NOMO-1 (cell line): ENCODE measurements around the gene GDPD5.

ENCODE experiments used
- DNase-seq, 2 experiments: peaks; one replicate each; lab custom pipeline; 2025; ENCODE audit not compliant: unreplicated experiment in 2 of 2; lab: John Stamatoyannopoulos, UW

The GDPD5 gene, protein sequence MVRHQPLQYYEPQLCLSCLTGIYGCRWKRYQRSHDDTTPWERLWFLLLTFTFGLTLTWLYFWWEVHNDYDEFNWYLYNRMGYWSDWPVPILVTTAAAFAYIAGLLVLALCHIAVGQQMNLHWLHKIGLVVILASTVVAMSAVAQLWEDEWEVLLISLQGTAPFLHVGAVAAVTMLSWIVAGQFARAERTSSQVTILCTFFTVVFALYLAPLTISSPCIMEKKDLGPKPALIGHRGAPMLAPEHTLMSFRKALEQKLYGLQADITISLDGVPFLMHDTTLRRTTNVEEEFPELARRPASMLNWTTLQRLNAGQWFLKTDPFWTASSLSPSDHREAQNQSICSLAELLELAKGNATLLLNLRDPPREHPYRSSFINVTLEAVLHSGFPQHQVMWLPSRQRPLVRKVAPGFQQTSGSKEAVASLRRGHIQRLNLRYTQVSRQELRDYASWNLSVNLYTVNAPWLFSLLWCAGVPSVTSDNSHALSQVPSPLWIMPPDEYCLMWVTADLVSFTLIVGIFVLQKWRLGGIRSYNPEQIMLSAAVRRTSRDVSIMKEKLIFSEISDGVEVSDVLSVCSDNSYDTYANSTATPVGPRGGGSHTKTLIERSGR

DNA sequence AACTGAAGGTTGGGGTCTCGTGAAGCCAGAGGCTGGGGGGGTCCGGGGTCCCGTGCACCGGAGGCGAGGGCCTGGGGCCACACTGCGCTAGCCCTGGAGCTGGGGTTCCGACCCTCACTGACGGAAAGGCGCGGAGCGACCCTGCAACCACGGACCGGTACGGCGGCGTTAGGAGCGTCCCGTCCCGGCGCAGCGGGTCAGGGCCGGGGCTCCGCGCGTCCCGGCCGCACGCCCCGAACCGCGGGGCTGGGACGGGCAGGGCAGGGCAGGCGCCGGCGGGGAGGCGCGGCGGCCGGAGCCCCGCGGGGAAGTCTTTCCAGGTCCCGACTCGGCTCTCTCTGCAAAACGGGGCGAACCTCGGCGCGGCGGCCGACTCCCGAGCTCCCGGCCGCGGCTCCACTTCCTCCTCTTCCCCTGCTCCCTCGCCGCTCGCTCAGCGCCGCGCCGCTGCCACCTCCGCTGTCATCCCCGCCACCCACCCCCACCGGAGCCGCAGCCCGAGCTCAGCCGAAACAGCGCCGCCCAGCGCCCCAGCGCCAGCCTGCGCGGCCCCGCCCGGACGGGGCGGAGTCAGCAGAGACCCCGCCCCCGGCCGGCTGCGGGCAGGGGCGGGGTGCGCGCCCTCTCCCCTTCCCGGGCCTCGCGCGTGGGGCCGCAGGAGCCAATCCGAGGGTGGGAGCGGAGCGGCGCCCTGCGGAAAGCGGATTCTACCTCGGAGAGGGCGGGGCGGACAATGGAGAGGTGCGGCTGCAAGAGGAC lies at the start of gene GDPD5:
GDPD5 (minus strand) TSS at position 509 of the 759 bp plus-strand sequence. CDS start 48,206 bp downstream, outside the sequence.
- DNase-seq = peak; percentile 89 to 97

DNA sequence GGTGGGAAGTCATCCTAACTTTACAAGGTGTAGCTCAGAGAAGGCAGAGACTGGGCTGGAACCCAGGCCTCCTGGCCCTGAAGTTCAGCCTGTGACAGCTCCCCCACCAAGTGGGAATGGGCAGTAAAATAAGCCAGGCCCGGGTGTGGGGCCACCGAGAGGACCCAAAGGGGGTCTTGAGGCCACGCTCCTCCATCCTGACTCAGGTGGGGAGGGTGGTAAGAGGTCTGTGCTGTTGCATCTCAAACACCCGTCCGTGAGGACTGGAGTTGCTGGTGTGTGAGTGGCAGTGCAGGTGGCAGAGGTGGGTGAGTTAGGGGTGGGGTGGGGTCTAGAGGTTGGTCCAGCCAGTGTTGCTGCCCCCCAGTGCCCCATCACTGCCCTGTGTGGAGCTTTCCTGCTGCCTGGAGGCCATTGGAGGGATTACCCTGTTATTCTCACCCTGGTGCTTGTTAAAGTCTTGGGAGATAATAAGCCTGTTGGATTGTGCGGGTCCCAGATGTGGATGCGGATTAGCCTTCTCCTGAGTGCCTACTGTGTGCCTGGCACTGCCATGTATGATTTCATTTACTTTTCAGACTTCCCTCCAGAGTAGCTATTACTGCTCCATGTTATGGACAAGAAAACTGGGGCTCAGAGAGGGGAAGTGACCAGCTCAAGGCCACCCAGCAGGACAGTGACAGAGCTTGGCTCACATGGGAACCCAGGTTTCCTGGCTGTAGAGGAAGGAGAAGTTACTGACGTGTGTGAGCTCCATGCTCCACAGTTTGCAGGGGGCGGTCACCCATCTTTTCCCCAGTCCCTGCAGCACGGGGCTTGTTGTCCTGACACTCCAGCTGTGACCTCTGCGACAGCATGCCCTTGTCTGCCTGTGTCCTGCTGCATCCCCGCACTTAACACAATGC lies 49.2 kb upstream of the GDPD5 start:
- no peak for DNase-seq

DNA sequence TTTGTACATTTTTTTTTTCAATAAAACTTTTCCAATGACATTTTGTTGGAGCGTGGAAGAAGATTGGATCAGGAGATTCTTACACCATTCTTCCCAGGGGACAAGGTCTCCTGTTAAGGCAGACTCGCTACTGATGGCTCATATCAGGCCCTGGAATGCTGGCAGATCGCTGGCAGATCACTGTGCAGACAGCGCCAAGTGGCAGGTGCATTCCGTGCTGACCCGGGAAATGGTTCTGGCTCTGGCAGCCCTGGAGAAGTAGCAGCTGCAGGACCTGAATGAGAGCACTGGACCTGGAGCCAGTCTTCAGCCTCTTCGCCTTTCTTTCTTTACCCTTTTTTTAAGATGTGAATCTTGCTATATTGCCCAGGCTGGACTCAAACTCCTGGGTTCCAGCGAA lies 47.0 kb upstream of the GDPD5 start:
- DNase-seq = no peak

DNA sequence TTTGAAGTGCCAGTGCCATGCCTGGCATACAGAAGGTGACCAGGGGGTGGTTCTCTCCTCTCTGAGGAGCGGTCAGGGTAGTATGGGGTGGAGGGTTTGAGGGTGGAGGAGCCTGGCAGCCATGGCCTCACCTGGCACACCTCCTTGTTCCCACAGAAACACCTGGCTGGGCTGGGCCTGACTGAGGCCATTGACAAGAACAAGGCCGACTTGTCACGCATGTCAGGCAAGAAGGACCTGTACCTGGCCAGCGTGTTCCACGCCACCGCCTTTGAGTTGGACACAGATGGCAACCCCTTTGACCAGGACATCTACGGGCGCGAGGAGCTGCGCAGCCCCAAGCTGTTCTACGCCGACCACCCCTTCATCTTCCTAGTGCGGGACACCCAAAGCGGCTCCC lies 45.9 kb upstream of the GDPD5 start:
- DNase-seq = no peak

DNA sequence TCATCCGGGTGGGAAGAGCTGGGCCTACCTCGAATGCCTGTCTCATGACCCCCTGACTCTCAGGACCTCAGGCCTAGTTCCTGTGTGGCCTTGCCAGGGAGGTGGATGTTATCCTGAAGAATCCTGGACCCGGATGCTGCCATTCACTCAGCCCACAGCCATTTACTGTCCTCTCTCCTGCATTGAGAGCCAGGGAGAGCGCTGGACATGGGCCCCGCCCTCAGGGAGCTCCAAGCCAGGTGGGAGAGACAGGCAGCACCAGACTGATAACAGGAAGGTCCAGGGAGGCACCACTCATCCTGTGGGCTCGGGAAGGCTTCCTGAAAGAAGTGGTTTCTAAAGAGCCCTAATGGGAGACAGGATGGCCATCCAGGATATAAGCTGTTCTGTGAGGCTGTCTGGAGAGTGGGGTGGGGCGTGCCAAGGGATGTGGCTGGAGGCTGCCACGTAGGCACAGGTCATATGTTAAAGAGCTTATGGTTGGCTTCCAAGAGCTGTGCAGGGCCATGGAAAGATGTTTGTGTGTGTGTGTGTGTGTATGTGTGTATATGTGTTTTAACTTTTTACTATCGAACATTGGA lies 44.9 kb upstream of the GDPD5 start:
- DNase-seq = no peak

DNA sequence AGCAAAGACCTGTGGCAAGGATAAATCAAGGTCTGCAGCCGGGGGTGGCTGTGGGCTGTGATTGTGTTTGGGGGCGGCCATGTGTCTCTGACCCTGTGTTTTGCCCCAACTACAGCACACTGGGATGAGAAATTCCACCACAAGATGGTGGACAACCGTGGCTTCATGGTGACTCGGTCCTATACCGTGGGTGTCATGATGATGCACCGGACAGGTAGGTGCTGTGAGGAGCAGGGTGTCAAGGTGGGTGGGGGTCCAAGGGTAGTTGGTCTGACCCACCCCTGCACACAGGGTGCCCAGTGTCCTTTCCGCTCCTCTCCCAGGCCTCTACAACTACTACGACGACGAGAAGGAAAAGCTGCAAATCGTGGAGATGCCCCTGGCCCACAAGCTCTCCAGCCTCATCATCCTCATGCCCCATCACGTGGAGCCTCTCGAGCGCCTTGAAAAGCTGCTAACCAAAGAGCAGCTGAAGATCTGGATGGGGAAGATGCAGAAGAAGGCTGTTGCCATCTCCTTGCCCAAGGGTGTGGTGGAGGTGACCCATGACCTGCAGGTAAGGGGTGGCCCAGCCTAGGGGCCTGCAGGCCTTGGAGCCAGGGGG lies 43.0 kb upstream of the GDPD5 start:
- DNase-seq = no peak

DNA sequence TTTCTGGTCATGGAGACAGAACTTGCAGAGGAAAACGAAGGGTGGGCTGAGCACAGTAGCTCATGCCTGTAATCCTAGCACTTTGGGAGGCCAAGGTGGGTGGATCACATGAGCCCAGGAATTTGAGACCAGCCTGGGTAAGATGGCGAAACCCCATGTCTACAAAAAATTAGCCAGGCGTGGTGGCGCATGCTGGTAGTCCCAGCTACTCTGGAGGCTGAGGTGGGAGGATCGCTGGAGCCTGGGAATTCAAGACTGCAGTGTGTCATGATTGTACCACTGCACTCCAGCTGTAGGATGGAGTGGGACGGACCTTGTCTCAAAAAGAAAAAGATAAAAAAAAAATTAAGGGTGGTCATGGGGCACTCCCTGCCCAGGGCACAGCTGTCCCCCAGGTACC lies 42.2 kb upstream of the GDPD5 start:
- no peak for DNase-seq

DNA sequence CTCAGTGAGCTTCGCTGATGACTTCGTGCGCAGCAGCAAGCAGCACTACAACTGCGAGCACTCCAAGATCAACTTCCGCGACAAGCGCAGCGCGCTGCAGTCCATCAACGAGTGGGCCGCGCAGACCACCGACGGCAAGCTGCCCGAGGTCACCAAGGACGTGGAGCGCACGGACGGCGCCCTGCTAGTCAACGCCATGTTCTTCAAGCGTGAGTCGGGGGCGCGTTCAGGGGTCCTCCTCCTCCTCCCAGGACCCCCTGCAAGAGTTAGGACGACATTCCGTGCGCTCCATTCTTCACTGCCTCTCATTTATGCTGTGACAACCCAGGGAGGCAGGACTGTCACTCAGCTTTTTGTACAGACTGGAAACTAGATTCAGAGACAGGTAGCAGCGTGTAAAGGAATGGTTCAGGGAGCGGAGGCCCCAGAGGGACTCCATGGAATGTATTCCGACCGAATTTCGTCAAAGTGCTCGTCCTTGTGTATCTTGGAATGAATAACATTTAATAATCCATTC lies 41.1 kb upstream of the GDPD5 start:
- DNase-seq = no peak

DNA sequence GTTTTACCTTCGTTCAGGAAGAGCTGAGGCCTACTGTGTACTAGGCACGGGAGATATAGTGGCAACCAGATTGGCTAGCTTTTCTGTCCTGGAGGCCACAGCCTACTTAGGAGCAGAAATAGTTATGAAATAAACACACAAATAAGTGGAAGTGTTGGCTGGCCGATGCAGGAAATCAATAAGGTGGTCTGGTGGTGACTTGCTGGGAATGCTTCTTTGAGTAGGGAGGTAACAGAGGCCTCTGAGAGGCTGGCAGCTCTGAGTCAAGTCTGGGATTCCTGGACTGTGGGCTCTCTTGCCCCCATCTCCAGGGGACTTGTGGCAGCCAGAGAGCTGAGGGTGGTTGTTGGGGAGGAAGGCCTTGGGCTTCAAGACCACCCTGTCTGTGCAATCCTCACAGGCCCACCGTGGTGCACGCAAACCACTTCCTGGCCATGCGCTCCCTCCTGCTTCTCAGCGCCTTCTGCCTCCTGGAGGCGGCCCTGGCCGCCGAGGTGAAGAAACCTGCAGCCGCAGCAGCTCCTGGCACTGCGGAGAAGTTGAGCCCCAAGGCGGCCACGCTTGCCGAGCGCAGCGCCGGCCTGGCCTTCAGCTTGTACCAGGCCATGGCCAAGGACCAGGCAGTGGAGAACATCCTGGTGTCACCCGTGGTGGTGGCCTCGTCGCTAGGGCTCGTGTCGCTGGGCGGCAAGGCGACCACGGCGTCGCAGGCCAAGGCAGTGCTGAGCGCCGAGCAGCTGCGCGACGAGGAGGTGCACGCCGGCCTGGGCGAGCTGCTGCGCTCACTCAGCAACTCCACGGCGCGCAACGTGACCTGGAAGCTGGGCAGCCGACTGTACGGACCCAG lies 40.4 kb upstream of the GDPD5 start:
- DNase-seq = no peak

DNA sequence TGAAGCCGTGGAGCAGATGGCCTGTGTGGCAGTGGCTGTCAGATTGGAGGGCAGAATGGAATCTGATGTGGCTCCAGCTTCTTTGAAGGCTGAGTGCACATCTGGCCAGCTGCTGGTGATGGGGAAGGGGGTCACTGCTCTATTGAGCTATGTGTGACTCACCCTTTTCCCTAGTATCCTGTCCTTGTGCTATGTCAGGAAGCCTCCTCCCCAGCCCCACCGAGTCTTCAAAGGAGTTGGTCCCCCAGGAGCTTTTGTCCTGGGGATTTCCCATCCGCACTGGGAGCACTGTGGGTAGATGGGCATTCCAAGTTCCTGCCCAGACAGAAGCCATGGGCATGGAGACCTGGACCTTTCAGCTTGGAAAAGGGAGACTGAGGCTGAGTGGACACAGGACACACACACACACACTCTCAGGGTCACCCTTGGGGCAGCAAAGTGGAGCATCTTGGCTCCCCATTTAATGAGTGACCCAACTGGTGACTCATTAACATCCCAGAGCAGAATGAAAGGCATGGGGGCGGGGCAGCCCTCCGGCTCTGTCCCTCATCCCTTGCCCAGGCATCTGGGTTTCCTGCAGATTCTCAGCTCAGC lies 39.6 kb upstream of the GDPD5 start:
- DNase-seq = no peak

DNA sequence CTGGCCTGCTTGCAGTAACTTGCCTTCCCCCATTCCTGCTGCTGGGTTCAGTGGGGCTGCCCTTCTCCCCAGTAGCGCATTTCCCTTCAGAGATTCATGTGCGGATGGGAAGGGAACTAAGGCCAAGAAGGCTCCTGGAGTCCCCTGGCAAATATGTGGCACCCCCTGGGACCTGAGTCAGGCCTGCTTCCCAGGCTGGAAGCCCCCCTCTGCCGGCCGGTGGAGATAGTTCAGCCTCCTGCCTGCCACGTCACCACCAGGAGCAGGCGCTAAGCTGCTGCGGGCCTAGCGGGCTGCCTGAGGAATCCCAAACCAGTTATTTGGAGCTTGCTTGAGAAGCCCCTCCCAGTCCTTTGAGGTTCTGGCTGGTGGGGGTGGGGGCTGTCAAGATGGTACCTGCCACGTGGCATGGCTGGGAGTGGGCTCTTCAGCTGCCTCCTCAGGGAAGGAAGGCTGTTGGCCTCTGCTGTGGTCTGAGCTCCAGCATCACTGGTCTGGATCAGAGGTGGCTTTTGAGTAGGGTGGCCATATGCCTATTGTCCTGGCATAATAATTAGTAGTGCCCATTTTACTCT lies 38.3 kb upstream of the GDPD5 start:
- no peak for DNase-seq

DNA sequence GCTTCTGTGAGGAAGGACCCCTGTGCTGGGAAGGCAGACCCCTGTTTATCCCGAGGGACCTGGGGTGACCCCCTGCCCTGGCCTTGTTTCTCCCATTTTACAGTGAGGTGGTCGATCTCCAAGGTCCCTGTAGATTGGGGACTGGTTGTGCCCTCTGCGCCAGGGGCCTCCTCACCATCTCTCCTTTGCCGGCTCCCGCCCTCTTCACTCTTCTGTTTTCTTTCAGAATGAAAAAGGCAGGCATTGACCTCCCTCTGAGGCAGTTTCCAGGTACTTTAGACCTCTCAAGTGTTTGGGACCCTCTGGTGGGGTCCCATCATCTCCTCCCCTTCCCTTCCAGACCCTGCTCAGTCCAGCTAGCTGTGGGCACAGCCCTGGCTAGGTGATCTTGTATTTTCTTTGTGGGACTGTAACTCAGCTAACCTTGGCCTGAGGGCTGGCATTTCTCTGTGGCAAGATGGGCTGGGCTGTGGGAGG lies 37.8 kb upstream of the GDPD5 start:
- no peak for DNase-seq

DNA sequence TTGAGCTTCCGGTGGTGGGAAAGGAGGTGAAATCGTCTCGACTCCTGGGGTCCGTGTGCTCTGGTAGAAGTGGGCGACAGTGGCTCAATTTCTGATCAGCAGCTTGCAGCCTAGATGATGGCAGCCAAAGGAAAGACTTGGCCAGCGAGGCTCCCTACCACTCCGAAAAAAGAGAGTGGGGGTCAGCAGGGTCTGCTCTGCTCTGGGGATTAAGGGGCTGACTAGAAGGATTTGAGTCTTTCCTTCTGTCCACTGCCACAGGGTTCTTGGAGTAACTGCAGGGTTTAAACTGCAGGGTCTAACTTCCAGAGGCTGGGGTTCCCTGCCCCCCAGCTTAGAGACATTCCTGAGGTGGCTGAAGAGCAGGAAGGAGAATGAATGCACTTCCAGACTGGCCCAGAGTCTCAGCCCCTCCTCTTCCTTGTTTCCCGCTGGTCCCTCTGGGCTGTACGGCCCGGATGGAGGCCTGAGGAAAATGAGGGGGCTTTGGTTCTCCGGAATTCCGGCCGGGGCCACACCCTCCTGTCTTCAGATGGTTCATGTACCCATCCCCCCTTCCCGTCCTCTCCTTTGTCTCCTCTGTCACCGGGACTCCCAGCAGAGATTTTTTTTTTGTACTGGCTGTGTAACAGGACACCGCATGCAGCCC lies 37.2 kb upstream of the GDPD5 start:
- DNase-seq = no peak

DNA sequence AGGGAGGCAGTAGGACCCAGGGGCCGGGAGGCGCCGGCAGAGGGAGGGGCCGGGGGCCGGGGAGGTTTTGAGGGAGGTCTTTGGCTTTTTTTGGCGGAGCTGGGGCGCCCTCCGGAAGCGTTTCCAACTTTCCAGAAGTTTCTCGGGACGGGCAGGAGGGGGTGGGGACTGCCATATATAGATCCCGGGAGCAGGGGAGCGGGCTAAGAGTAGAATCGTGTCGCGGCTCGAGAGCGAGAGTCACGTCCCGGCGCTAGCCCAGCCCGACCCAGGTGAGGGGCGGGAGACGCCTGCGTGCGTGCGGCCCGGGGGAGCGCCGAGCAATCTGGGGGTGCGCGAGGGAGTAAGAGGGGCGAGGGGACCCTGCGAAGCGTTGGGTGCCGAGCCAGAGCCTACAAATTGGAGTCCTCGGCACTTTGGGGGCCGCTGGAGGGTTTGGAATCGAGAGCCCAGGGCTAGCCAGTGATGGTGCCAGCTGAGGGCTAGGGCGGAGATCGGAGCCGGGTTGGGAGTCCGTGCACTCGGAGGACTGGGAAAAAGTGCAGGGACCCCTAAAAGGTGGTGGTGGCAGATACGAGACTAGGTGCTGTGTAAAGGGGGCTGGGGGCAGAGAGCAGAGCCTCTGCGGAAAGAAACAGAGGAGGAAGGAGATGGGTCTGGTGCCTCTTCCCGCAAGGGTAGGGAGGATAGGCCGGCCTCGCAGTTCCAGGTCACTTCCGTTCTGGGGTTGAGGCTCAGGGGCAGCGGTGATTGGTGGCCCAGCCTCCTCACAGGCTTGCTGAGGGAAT lies 36.5 kb upstream of the GDPD5 start, which contains the start of gene SERPINH1:
SERPINH1 (plus strand) TSS at position 206 of the 788 bp plus-strand sequence. CDS start 4,097 bp downstream, outside the sequence.
- peak; percentile 83 to 90 for DNase-seq

DNA sequence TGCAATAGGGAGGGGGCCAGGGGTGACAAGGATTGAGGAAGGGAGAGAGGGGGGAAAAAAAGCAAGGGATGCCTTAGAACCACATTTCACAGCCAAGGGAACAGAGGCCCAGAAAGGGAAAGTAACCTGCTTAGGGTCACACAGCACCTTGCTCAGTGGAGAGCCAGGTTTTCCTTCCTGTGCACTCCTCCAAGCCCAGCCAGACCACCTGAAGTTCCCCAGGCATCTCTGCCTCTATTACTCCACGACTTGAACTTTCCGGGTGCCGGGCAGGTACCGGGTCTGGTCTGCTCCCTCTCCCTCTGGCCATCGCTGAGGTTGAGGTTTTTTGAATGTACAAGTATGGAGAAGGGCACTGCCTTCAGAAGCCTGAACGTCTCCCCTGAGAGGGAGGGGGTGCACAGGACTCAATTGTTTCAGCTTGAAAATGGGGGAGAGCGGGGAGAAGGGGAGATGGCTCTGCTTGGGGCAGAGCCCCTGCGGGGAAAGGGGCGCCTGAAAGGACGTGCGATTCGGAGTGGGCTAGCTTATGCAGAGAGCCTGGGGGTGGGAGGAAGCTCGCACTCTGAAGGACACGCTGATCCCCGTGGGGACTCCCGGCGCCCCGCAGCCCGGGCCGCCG lies 35.8 kb upstream of the GDPD5 start:
- no peak for DNase-seq

DNA sequence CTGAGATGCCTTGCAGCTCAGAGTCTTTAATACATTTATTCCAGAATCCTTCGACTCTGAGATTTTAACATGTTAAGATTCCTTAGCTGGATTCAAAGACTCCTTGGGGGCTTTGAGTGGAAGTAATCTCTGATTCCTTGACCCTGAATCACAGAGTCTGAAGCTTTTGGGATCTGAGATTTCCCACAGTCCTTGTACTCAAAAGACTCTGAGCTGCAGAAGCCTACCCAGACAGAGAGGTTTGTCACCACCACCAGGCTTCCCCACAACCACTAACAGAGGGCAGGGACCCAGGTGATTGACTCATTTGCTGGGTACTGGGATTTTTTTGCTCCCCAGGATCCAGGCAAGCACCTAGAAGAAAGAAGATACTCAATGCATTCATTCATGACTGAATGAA lies 34.9 kb upstream of the GDPD5 start:
- DNase-seq = no peak
